ENCODE results near the gene PPP2R1B.
"Not testable (repeated sequence)": the region's sequence is repeated elsewhere in the genome, so short reads cannot be mapped to it uniquely, and the experiment has no call there.

The PPP2R1B gene

DNA sequence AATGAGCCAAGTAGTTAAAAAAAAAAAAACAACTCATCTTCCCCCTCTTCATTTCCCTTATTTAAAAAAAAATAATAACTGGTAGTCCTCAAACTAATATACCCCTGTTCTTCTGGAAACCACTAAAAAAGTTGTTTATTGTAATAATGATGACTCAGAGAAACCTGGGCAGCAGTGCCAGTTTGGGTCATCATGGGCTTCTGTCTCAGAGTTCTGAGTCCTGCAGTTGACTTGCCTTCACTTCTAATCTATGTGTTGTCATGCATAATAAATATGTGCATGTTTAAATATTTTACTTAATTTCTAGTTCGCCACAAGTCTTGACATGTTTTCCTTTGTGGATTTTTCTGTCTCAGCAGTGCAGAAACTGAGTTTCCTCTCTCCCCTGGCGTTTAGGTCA is 46.8 kb downstream of the PPP2R1B start:
- Mint-ChIP-seq H3K4me1 (peaks cover 21% of the 10 kb centered on the region), H3K27me3 (ENCODE audit: low read depth, poor library complexity) (no peaks in the 10 kb centered on the region), H3K9me3 (no peaks in the 10 kb centered on the region), H3K27ac (peak overlapping the region; percentile 68), H3K4me3 (no peak overlapping the region), H3K36me3 (ENCODE audit: low read depth) (peaks cover 63% of the 10 kb centered on the region)
- TF ChIP-seq, protein P1, sequence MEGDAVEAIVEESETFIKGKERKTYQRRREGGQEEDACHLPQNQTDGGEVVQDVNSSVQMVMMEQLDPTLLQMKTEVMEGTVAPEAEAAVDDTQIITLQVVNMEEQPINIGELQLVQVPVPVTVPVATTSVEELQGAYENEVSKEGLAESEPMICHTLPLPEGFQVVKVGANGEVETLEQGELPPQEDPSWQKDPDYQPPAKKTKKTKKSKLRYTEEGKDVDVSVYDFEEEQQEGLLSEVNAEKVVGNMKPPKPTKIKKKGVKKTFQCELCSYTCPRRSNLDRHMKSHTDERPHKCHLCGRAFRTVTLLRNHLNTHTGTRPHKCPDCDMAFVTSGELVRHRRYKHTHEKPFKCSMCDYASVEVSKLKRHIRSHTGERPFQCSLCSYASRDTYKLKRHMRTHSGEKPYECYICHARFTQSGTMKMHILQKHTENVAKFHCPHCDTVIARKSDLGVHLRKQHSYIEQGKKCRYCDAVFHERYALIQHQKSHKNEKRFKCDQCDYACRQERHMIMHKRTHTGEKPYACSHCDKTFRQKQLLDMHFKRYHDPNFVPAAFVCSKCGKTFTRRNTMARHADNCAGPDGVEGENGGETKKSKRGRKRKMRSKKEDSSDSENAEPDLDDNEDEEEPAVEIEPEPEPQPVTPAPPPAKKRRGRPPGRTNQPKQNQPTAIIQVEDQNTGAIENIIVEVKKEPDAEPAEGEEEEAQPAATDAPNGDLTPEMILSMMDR (IDR thresholded peaks at IDR 0.05), result no peak
- no peak for DNase-seq

DNA sequence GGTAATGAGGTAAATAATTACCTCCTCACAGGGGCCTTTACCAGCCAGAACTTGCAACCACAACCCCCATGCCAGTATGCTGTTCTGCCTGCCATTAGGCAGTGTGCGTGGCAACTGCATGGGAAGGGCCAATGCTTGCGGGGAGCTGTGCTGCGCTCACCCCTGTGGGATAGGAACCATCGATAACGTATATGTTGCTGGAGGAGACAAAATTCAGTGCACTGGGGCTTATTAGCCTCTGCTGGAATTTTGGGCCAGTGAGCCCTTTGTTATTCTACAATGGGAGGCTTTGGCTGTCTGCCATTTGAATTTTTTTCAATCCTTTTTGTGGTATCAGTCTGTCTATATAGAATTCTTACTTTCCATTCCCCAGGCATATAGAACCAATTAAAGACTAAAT is 47.3 kb downstream of the PPP2R1B start:
- Mint-ChIP-seq H3K9me3 (no peaks in the 10 kb centered on the region), H3K27ac (no peak overlapping the region), H3K36me3 (ENCODE audit: low read depth) (peaks cover 69% of the 10 kb centered on the region), H3K4me1 (peaks cover 26% of the 10 kb centered on the region), H3K4me3 (no peak overlapping the region), H3K27me3 (ENCODE audit: low read depth, poor library complexity) (no peaks in the 10 kb centered on the region)
- TF ChIP-seq, protein P1 (IDR thresholded peaks at IDR 0.05), result no peak
- DNase-seq, result no peak

DNA sequence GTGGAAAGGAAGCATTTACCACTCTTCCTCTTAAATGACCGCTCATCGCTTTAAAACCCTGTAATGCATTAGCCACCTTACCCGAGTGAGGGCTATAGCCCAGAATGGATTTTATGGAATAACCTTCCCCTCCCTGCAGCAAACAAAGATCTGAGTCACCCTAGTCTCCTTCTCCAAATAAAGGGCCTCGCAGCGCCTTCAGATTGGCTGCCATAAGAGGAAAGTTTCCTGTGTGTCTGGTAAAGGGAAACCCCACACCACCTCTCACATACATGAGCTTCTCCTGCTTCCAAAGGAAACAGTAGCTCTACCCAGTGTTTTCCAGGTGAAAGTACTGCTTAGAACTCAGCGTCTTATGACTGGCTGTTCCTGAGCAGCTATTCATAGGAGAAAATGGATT is 47.8 kb downstream of the PPP2R1B start:
- Mint-ChIP-seq H3K27me3 (ENCODE audit: low read depth, poor library complexity) (no peaks in the 10 kb centered on the region), H3K9me3 (no peaks in the 10 kb centered on the region), H3K36me3 (ENCODE audit: low read depth) (peaks cover 73% of the 10 kb centered on the region), H3K4me3 (no peak overlapping the region), H3K27ac (peak overlapping the region; percentile 36), H3K4me1 (peaks cover 26% of the 10 kb centered on the region)
- DNase-seq, result no peak
- TF ChIP-seq, protein P1 (IDR thresholded peaks at IDR 0.05), result no peak

DNA sequence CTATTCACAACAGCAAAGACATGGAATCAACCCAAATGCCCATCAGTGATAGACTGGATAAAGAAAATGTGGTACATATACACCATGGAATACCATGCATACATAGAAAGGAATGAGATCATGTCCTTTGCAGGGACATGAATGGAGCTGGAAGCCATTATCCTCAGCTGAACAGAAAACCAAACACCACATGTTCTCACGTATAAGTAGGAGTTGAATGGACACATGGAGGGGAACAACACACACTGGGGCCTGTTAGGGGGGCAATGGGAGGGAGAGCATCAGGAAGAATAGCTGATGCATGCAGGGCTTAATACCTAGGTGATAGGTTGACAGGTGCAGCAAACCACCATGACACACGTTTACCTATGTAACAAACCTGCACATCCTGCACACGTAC is 48.5 kb downstream of the PPP2R1B start:
- not testable (repeated sequence) for H3K27ac Mint-ChIP-seq; H3K27me3 Mint-ChIP-seq (ENCODE audit: low read depth, poor library complexity)
- peaks cover 26% of the 10 kb centered on the region for H3K4me1 Mint-ChIP-seq

DNA sequence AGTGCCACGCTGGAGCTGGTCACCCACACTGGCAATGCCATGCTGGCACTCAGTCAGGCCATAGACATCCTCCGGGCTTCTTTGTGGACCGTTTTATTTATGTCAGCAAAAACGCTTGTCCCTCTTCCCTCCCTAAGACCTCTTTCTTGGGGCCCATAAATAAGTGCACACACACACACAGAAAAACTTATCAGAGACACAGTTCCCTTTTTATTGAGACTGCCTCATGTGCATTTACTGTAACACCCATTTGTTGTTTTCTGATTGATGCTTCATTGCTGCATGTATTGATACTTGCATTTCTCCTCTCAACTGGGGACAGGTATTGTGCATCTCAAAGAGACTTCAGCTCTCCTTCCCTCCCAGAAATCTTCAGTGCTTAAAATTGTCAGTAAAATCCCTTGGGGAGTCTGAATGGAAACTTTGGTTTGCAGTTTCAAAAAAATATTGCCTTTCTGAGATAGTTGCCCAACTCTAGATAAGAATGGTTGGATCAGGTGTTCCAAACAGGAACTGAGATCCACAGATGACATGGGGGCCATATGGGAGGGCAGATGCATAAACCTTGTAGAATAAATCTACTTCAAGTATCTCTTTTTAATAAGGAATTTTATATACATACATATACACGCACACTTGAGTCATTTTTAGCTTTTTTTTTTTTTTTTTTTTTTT is 50.9 kb downstream of the PPP2R1B start:
- TF ChIP-seq, protein P1 (IDR thresholded peaks at IDR 0.05), result no peak
- H3K36me3 Mint-ChIP-seq (ENCODE audit: low read depth), result peaks cover 76% of the 10 kb centered on the region

More for the DNA sequence above, 48.5 kb downstream of the PPP2R1B start:
- not testable (repeated sequence) for H3K9me3 Mint-ChIP-seq, DNase-seq, H3K4me3 Mint-ChIP-seq
- peaks cover 72% of the 10 kb centered on the region for H3K36me3 Mint-ChIP-seq (ENCODE audit: low read depth)

DNA sequence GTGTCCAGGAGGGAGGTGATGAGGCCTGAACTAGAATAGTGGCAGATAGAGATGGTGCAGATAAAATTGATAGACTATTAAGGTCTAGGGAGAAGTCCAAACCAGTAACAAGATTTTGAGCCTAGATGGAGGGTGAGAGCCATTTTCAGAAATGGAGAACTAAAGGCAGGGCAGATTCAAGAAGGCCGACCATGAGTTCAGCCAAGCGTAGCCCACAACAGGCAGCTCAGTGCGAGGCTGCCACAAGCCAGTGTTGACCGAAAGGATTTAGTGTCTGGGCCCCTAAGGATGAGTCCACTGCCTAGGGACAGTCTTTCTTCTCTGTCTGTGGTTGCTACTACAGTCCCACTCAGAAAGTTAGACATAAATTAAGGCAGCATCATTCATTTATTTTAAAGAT is 51.7 kb downstream of the PPP2R1B start:
- H3K36me3 Mint-ChIP-seq (ENCODE audit: low read depth), result peaks cover 74% of the 10 kb centered on the region
- no peak overlapping the region for H3K4me3 Mint-ChIP-seq

More for the DNA sequence above, 50.9 kb downstream of the PPP2R1B start:
- H3K9me3 Mint-ChIP-seq, result no peaks in the 10 kb centered on the region
- H3K4me1 Mint-ChIP-seq, result peaks cover 26% of the 10 kb centered on the region
- H3K27me3 Mint-ChIP-seq (ENCODE audit: low read depth, poor library complexity), result no peaks in the 10 kb centered on the region
- DNase-seq, result no peak
- H3K4me3 Mint-ChIP-seq, result no peak overlapping the region
- H3K27ac Mint-ChIP-seq, result no peak overlapping the region

More for the DNA sequence above, 51.7 kb downstream of the PPP2R1B start:
- Mint-ChIP-seq H3K9me3 (no peaks in the 10 kb centered on the region), H3K4me1 (peaks cover 26% of the 10 kb centered on the region), H3K27me3 (ENCODE audit: low read depth, poor library complexity) (no peaks in the 10 kb centered on the region), H3K27ac (no peak overlapping the region)
- TF ChIP-seq, protein P1 (IDR thresholded peaks at IDR 0.05), result no peak
- no peak for DNase-seq

Data from nephron progenitor cell (in vitro differentiated cells).